ENCODE data around the gene GAL3ST3.
"Not testable (repeated sequence)": the region's sequence is repeated elsewhere in the genome, so short reads cannot be mapped to it uniquely, and the experiment has no call there.

Gene GAL3ST3

DNA sequence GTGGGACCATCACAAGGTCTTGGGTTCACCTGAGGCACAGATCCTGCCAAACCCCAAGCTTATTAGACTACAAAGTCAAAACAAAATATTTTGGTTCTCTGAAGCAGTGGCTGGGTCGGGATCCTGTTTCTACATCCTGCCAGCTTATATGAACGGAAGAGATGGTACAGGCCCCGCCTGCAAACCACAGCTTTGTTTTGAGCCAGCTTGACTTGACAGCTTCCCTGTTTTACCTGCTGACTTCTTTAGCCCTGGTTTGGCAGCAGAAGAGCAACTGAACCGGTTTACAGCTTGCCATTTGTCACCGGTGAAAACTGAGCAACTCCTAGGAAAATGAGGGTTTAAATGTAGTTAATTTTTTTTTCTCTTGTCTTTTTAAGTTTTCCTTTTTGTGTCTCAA, 32.5 kb upstream of the GAL3ST3 start:
- Histone ChIP-seq H3K4me3 (ENCODE audit: low read length in 2 of 2) (no peak overlapping the region), H2BK5ac (ENCODE audit: low read length) (no peak overlapping the region), H3K27me3 (ENCODE audit: control insufficient read depth in 3 of 3, insufficient read depth in 3 of 3, low read depth in 1 of 3, low read length in 3 of 3) (no peaks in the 10 kb centered on the region), H2AFZ (ENCODE audit: low read length) (no peak overlapping the region), H3K36me3 (replicated peaks in 1 of 2; ENCODE audit: control insufficient read depth in 2 of 2, insufficient read depth in 2 of 2, low read length in 2 of 2) (peaks cover 0 to 10% of the 10 kb centered on the region in 2 donors), H3K23ac (ENCODE audit: low read depth, low read length, poor library complexity) (no peak overlapping the region), H3K9me3 (replicated peaks in 1 of 2; ENCODE audit: control insufficient read depth in 2 of 2, insufficient read depth in 1 of 2, low read depth in 1 of 2, low read length in 2 of 2) (no peaks in the 10 kb centered on the region), H3K79me1 (ENCODE audit: low read depth, low read length) (no peaks in the 10 kb centered on the region), H4K91ac (ENCODE audit: low read depth, low read length, poor library complexity) (no peak overlapping the region), H2BK120ac (ENCODE audit: low read depth, low read length) (no peak overlapping the region), H3K4ac (ENCODE audit: low read length) (no peak overlapping the region), H3K4me2 (ENCODE audit: insufficient read depth, low read length, poor library complexity, severe bottlenecking) (no peak overlapping the region), H2AK5ac (ENCODE audit: low read depth, low read length) (no peak overlapping the region), H3K18ac (ENCODE audit: low read length) (no peak overlapping the region), H3K4me1 (ENCODE audit: control insufficient read depth in 2 of 2, insufficient read depth in 1 of 2, low read depth in 1 of 2, low read length in 2 of 2) (peaks cover 0 to 2% of the 10 kb centered on the region in 2 donors), H2BK12ac (ENCODE audit: low read length) (no peak overlapping the region), H3K9ac (ENCODE audit: low read depth, low read length, poor library complexity) (no peak overlapping the region), H4K8ac (ENCODE audit: low read depth, low read length) (no peak overlapping the region), H2BK15ac (ENCODE audit: low read length) (no peak overlapping the region), H3K27ac (replicated peaks; ENCODE audit: low read length) (no peak overlapping the region), H3K14ac (ENCODE audit: low read length) (no peak overlapping the region)
- DNase-seq (ENCODE audit: low spot score): no peak
- no CpG with 5 or more reads among the region's 5 CpGs for WGBS, 2 donors (ENCODE audit: extremely low coverage in 2 of 2, insufficient read length in 2 of 2, insufficient replicate concordance in 1 of 2)

DNA sequence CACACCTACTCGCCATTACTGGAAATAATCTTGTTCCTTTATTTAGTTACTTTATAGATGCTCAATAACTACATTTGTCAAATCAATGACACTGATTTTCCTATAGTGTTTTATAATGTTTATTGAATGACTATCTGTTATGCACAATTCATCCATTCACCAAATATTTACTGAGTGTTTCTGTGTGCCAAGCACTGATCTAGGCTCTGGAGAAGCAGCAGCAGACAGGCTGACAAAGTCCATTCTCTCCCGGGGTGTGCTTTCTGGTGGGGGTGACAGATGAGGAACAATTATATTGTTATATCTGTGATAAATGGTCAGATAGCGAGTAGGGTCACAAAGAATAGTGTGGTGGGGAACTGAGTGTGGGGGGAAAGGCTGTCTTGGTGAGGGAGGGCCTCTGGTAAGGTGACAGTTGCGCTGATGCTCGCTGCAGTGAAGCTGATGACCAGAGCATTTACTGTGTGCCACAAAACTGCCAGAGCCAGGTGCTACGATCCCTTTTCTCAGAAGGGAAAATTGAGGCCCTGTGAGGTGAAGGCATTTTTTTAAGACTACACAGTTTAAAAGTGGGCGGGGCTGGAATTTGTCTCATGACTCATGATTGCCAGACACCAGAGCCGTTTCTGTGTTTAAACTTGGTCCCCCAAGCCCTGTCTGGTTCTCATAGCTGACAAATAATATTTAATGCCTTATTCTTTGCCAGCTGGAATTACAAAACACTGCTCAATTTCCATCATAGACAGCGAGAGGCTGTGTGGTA, 31.3 kb upstream of the GAL3ST3 start:
- Histone ChIP-seq H3K23ac (ENCODE audit: low read depth, low read length, poor library complexity) (no peak overlapping the region), H3K4me2 (ENCODE audit: insufficient read depth, low read length, poor library complexity, severe bottlenecking) (no peak overlapping the region), H4K8ac (ENCODE audit: low read depth, low read length) (no peak overlapping the region), H2AK5ac (ENCODE audit: low read depth, low read length) (no peak overlapping the region), H3K36me3 (replicated peaks in 1 of 2; ENCODE audit: control insufficient read depth in 2 of 2, insufficient read depth in 2 of 2, low read length in 2 of 2) (peaks cover 0 to 11% of the 10 kb centered on the region in 2 donors), H3K27ac (replicated peaks; ENCODE audit: low read length) (no peak overlapping the region), H4K91ac (ENCODE audit: low read depth, low read length, poor library complexity) (no peak overlapping the region), H3K9ac (ENCODE audit: low read depth, low read length, poor library complexity) (no peak overlapping the region), H2BK15ac (ENCODE audit: low read length) (no peak overlapping the region), H3K4me1 (ENCODE audit: control insufficient read depth in 2 of 2, insufficient read depth in 1 of 2, low read depth in 1 of 2, low read length in 2 of 2) (peaks cover 0 to 2% of the 10 kb centered on the region in 2 donors), H3K79me1 (ENCODE audit: low read depth, low read length) (no peaks in the 10 kb centered on the region), H2BK5ac (ENCODE audit: low read length) (no peak overlapping the region), H3K27me3 (ENCODE audit: control insufficient read depth in 3 of 3, insufficient read depth in 3 of 3, low read depth in 1 of 3, low read length in 3 of 3) (no peaks in the 10 kb centered on the region), H3K4ac (ENCODE audit: low read length) (no peak overlapping the region), H3K9me3 (replicated peaks in 1 of 2; ENCODE audit: control insufficient read depth in 2 of 2, insufficient read depth in 1 of 2, low read depth in 1 of 2, low read length in 2 of 2) (no peaks in the 10 kb centered on the region), H3K4me3 (ENCODE audit: low read length in 2 of 2) (no peak overlapping the region), H3K18ac (ENCODE audit: low read length) (no peak overlapping the region), H3K14ac (ENCODE audit: low read length) (no peak overlapping the region), H2AFZ (ENCODE audit: low read length) (no peak overlapping the region), H2BK12ac (ENCODE audit: low read length) (no peak overlapping the region), H2BK120ac (ENCODE audit: low read depth, low read length) (no peak overlapping the region)
- no CpG with 5 or more reads among the region's 9 CpGs for WGBS, 2 donors (ENCODE audit: extremely low coverage in 2 of 2, insufficient read length in 2 of 2, insufficient replicate concordance in 1 of 2)
- DNase-seq (ENCODE audit: low spot score): no peak

DNA sequence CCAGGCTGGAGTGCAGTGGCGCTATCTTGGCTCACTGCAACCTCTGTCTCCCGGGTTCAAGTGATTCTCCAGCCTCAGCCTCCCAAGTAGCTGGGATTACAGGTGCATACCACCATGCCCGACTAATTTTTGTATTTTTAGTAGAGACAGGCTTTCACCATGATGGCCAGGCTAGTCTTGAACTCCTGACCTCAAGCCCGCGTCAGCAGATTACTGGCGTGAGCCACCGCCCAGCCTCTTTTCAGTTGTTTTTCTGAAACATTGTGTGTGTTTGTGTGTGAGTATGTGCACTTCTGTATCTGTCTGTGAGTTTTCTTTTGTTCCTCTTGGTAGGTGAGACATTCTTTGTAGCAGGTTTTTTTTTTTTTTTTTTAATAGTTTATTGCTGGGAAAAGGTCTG, 30.0 kb upstream of the GAL3ST3 start:
- H3K4me2 ChIP-seq (ENCODE audit: insufficient read depth, low read length, poor library complexity, severe bottlenecking); H3K27ac ChIP-seq (replicated peaks; ENCODE audit: low read length): not testable (repeated sequence)
- WGBS, 2 donors (ENCODE audit: extremely low coverage in 2 of 2, insufficient read length in 2 of 2, insufficient replicate concordance in 1 of 2): no CpG with 5 or more reads among the region's 7 CpGs

DNA sequence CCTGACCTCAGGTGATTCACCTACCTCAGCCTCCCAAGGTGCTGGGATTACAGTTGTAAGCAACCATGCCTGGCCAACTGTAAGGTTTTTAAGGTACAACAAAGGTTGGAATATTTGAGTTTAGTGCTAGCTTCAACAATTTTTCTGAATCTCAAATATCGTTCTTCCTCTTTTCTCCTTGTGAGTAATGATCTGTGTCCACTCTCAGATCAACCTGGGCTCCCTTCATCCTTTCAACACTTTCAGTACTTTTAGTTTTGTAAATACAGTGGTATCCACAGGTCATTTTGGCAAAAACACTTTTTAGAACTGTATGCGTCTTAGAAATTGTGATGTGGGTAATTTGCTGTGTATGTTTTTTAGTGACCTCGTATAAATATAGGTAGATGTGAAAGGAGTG, 29.0 kb upstream of the GAL3ST3 start:
- Histone ChIP-seq H3K36me3 (replicated peaks in 1 of 2; ENCODE audit: control insufficient read depth in 2 of 2, insufficient read depth in 2 of 2, low read length in 2 of 2) (peaks cover 2 to 26% of the 10 kb centered on the region in 2 donors), H3K27ac (replicated peaks; ENCODE audit: low read length) (no peak overlapping the region)

More for the DNA sequence above, 30.0 kb upstream of the GAL3ST3 start:
- not testable (repeated sequence) for H2AFZ ChIP-seq (ENCODE audit: low read length); H3K9ac ChIP-seq (ENCODE audit: low read depth, low read length, poor library complexity); H2BK120ac ChIP-seq (ENCODE audit: low read depth, low read length); H2AK5ac ChIP-seq (ENCODE audit: low read depth, low read length); H3K9me3 ChIP-seq (replicated peaks in 1 of 2; ENCODE audit: control insufficient read depth in 2 of 2, insufficient read depth in 1 of 2, low read depth in 1 of 2, low read length in 2 of 2); H3K79me1 ChIP-seq (ENCODE audit: low read depth, low read length); DNase-seq (ENCODE audit: low spot score); H3K14ac ChIP-seq (ENCODE audit: low read length); H2BK15ac ChIP-seq (ENCODE audit: low read length); H2BK12ac ChIP-seq (ENCODE audit: low read length); H4K91ac ChIP-seq (ENCODE audit: low read depth, low read length, poor library complexity); H2BK5ac ChIP-seq (ENCODE audit: low read length); H3K18ac ChIP-seq (ENCODE audit: low read length); H3K4me1 ChIP-seq (ENCODE audit: control insufficient read depth in 2 of 2, insufficient read depth in 1 of 2, low read depth in 1 of 2, low read length in 2 of 2); H3K4ac ChIP-seq (ENCODE audit: low read length); H3K27me3 ChIP-seq (ENCODE audit: control insufficient read depth in 3 of 3, insufficient read depth in 3 of 3, low read depth in 1 of 3, low read length in 3 of 3); H3K23ac ChIP-seq (ENCODE audit: low read depth, low read length, poor library complexity); H3K4me3 ChIP-seq (ENCODE audit: low read length in 2 of 2); H4K8ac ChIP-seq (ENCODE audit: low read depth, low read length)
- H3K36me3 ChIP-seq (replicated peaks in 1 of 2; ENCODE audit: control insufficient read depth in 2 of 2, insufficient read depth in 2 of 2, low read length in 2 of 2): peaks cover 2 to 21% of the 10 kb centered on the region in 2 donors

More for the DNA sequence above, 29.0 kb upstream of the GAL3ST3 start:
- Histone ChIP-seq H4K8ac (ENCODE audit: low read depth, low read length) (no peak overlapping the region), H3K4me3 (ENCODE audit: low read length in 2 of 2) (no peak overlapping the region), H2AFZ (ENCODE audit: low read length) (no peak overlapping the region), H3K23ac (ENCODE audit: low read depth, low read length, poor library complexity) (no peak overlapping the region), H2BK120ac (ENCODE audit: low read depth, low read length) (no peak overlapping the region), H2BK15ac (ENCODE audit: low read length) (no peak overlapping the region), H3K9ac (ENCODE audit: low read depth, low read length, poor library complexity) (no peak overlapping the region), H3K27me3 (ENCODE audit: control insufficient read depth in 3 of 3, insufficient read depth in 3 of 3, low read depth in 1 of 3, low read length in 3 of 3) (no peaks in the 10 kb centered on the region), H4K91ac (ENCODE audit: low read depth, low read length, poor library complexity) (no peak overlapping the region), H3K79me1 (ENCODE audit: low read depth, low read length) (no peaks in the 10 kb centered on the region), H3K4me1 (ENCODE audit: control insufficient read depth in 2 of 2, insufficient read depth in 1 of 2, low read depth in 1 of 2, low read length in 2 of 2) (peaks cover 0 to 2% of the 10 kb centered on the region in 2 donors), H3K9me3 (replicated peaks in 1 of 2; ENCODE audit: control insufficient read depth in 2 of 2, insufficient read depth in 1 of 2, low read depth in 1 of 2, low read length in 2 of 2) (no peaks in the 10 kb centered on the region), H3K4me2 (ENCODE audit: insufficient read depth, low read length, poor library complexity, severe bottlenecking) (no peak overlapping the region), H3K4ac (ENCODE audit: low read length) (no peak overlapping the region), H3K18ac (ENCODE audit: low read length) (no peak overlapping the region), H2AK5ac (ENCODE audit: low read depth, low read length) (no peak overlapping the region), H3K14ac (ENCODE audit: low read length) (no peak overlapping the region), H2BK12ac (ENCODE audit: low read length) (no peak overlapping the region), H2BK5ac (ENCODE audit: low read length) (no peak overlapping the region)
- no CpG with 5 or more reads among the region's 3 CpGs for WGBS, 2 donors (ENCODE audit: extremely low coverage in 2 of 2, insufficient read length in 2 of 2, insufficient replicate concordance in 1 of 2)
- no peak for DNase-seq (ENCODE audit: low spot score)
